Measurements from ENCODE around the gene UBE2E2.

UBE2E2 gene

GRCh38 chr3:23537101-23537551 lies 334.0 kb downstream of the UBE2E2 start:
- DNase-seq (ENCODE audit: low read depth), result no peak

DNA sequence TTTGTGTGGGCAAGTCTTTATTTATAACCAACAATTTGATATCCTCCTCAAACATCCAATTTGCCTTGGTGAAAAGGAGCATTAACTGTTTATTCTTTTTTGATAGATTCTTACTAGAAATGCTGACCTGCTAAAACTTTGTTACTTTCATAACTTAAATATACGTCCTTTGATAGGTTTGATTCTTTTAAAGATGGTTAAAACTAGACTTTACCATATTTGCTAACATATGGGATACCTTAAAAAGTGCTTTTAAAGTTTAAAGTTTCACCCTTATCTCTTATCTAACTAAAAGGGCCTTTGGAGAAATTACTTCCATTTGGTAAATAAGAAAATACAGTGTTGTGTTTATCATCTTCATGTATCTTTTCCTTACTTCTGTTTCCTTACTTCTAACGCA lies 336.1 kb downstream of the UBE2E2 start:
- DNase-seq (ENCODE audit: low read depth), result no peak

DNA sequence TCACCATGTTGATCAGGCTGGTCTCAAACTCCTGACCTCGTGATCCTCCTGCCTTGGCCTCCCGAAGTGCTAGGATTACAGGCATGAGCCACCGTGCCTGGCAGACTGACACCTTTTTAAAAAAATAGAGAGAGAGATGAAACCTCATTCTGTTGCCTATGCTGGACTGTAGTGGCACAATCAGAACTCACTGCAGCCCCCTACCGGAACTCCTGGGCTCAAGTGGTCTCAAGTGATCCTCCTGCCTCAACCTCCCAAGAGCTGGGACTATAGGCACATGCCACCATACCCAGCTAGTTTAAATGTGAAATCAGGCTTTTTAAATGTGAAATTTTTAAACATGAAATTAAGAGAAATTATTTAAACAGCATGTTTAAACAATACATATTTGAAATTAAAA lies 337.5 kb downstream of the UBE2E2 start:
- no peak for DNase-seq (ENCODE audit: low read depth)

- DNase-seq (ENCODE audit: low read depth), result no peak
Measured at GRCh38 chr3:23542079-23542478, 339.0 kb downstream of the UBE2E2 start.

DNA sequence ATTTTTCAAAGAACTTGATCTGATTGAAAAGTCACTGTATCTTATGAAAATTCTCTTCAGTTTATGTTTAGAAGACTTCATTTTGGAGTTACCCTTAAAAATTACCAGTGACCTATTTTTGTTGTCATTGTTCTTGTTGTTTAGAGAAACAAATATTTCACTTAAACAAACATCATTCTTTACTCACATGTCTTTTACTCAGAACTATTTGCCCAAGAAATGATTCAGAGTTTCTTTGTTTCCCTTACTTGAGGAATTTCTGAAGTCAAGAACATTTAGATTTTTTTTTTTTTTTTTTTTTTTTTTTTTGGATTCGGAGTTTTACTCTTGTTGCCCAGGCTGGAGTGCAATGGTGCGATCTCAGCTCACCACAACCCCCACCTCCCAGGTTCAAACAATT lies 343.1 kb downstream of the UBE2E2 start:
- DNase-seq (ENCODE audit: low read depth), result no peak

DNA sequence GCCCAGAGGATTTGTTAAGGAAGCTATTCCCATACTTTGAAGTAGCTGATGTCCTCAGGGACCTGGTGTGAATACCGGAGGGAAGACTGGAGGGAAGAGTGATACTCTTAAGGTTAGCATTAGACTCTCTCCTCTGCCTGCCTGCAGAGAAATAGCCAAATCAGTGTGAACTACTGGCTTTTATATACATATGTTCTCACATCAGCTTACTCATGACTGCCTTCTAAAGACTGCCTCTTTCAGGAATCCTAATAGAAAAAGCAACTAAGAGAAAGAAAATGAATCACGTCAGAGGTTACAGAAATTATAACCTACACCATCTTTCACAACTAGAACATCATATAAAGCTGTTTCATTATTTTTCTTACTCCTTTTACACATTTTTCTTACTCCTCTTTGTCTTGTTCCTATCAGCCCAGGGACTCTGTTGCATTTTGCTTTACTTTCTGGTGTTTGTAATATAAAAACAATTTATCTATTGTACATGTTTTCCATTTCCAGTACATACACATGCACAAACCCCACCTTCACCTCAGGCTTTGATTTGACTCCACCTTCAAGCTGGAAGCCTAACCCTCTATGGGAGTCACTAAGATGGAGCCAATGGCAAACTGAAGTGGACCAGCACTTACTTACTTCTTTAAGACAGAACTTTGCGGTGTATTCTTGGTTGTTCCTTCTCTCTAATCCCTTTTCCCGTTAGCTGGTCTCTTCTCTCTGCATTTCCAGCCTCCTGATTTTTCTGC lies 345.0 kb downstream of the UBE2E2 start:
- DNase-seq (ENCODE audit: low read depth), result no peak

DNA sequence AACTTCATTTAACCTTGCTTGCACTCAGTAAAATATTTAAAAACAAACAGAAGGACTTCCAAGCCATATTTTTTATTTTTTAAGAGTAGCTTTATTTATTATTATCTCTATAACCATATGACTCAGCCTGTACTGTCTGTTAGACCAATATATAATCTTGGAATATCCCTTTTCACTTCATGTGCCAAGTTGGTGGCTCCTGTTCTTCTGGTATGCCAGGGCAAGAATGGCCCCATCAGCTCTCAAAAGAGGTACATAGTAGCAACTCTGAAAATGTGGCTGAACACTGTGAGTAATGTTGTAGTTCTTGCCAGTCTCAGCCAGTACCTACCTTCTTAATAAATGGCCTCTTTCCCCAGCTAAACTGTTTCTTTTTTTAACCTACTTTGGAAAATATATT lies 345.6 kb downstream of the UBE2E2 start:
- no peak for DNase-seq (ENCODE audit: low read depth)

DNA sequence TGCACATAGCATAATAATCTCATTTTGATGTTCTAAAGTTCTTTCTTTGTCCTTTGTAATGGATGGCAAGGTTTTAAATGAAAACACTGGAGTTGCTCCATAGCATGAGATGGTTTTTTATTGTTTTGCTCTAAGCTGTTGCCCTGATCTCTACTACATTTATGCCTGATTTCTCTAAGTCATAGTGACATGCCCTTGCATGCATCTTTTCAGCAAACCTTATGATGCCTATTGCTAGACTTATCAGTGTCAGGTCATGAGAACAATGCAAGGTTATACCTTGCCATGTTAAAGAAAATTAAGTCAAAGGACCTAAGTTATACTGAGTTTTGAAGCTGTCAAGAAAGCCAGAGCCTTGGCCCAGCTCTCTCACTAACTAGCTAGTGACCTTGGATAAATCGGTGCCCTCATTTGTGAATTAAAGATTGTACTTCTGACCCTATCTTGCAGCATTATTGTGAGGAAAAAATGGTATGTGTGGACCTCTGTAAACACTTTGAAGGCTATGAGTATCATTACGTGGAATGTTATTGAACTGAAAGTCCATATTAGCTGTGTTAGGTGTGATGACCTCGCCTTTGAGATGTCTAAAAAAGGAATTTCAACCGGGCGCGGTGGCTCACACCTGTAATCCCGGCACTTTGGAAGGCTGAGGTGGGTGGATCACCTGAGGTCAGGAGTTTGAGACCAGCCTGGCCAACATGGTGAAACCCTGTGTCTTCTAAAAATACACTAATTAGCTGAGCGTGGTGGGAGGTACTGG lies 346.2 kb downstream of the UBE2E2 start:
- DNase-seq (ENCODE audit: low read depth), result no peak

- DNase-seq (ENCODE audit: low read depth), result no peak
Measured at GRCh38 chr3:23550402-23550801, 347.3 kb downstream of the UBE2E2 start.

DNA sequence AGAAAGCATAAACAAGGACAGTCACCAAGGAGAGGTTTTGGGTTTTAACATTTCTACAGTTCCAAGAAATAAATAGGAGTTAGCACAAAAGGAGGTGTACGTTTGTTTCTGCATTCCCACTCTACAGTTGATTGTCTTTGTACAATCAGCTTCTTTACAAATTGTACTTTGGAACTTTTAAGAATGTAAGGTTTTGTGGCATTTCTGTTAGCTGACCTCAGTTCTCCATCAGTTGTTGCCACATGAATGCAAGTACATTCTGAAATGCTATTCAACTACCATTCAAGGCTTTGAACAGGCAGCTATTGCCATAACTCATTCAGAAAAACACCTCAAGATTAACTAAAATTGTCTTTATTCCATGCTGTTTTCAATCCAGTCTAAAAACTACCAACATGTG lies 349.4 kb downstream of the UBE2E2 start:
- DNase-seq (ENCODE audit: low read depth), result no peak

DNA sequence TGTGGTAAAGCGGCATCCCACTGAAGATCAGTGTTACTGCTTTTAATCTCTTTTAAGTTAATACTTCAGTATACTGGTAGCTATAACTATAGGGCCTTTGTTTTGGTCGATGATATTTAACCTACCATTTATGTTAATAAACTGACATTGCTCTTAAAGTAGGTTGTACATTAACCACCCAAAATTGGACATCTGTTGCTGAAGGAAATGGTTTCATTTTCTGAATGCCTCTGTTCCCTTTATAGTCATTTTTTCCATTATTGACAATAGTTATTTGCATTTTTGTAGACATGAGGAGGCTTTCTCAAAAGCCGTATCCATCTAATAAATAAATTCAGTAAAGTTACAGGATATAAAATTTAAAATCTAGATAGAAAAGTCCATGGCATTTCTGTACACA lies 350.2 kb downstream of the UBE2E2 start:
- DNase-seq (ENCODE audit: low read depth), result no peak

GRCh38 chr3:23565041-23565775 lies 362.1 kb downstream of the UBE2E2 start:
- DNase-seq (ENCODE audit: low read depth), result no peak

DNA sequence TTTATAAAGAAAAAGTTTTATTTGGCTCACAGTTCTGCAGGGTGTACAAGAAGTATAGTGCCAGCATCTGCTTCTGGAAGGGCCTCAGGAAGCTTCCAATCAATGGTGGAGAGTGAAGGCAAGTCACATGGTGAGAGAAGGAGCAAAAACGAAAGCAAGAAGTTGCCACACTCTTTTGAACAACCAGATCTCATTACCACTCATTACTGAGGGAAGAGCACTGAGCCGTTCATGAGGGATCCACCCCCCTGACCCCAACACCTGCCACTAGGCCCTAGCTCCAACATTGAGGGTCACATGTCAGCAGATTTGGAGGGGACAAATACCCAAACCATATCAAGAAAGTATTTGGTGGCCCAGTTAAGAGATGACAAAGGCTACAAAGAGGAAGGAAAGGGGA lies 363.4 kb downstream of the UBE2E2 start:
- DNase-seq (ENCODE audit: low read depth), result no peak

GRCh38 chr3:23567917-23568316 lies 364.8 kb downstream of the UBE2E2 start:
- DNase-seq (ENCODE audit: low read depth), result no peak

- no peak for DNase-seq (ENCODE audit: low read depth)
Measured at GRCh38 chr3:23573827-23574226, 370.7 kb downstream of the UBE2E2 start.

DNA sequence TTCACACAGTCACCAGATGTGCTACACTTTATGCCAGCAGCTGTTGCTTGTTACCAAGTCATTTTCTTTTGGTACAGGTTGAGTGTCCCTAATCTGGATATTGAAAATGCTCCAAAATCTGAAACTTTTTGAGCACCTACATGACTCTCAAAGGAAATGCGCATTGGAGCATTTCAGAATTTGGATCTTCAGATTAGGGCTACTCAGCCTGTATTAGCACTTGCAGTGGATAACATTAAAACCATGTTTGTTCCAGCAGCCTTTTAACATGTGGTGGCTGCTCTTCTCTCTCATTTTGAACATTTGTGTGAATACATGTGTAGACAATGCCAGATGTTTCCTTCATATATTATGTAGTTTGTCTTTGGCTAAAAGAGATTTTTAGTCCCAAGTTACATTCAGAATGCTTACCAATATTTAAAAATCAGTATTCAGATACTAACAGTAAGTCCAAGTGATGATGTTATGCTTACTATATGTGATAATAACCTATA lies 371.7 kb downstream of the UBE2E2 start:
- no peak for DNase-seq (ENCODE audit: low read depth)

DNA sequence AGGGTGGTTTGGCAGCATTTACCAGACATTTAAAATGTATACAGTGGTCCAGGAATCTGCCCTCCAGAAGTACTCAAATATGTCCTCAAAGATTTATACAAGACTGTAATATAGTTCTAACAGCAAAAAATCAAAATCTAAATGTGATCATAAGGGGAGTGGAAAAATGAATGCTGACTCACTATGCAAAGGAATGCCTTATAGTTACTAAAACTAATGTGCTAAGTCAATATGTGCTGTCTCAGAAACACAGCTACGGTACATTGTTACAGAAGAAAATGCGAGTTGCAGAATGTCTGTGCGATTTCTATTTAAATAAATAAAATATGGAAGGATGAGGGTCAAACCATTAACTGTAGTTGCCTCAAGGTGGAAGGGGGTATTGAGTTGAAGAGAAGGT lies 372.6 kb downstream of the UBE2E2 start:
- DNase-seq (ENCODE audit: low read depth), result no peak

DNA sequence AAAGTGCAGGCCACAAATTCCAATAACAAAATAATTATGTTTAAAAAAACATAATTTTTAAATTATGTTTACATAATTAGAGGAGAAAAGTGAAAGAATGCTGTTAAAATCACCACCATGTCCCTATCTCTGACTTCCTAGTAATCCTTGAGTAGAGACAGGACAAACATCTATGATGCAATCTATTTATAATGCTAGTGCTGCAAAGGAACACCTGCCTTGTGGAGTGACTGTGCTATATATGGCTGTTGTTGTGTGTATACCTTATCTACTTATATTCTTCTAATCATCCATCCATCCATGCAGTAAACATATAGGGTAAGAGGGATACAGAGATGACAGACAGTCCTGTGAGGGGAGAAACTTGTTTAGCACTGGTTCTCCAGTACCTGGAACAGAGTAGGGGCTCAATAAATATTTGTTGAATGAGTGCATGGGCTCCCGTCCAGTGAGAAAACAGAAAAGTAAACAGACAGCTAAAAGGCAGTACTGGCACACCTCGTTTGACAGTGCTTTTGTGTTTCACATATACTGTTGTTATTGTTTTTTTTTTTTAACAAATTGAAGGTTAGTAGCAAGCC lies 373.3 kb downstream of the UBE2E2 start:
- no peak for DNase-seq (ENCODE audit: low read depth)

- DNase-seq (ENCODE audit: low read depth), result no peak
Measured at GRCh38 chr3:23580096-23580713, 377.1 kb downstream of the UBE2E2 start.

- no peak for DNase-seq (ENCODE audit: low read depth)
Measured at GRCh38 chr3:23583980-23584740, 381.0 kb downstream of the UBE2E2 start.

DNA sequence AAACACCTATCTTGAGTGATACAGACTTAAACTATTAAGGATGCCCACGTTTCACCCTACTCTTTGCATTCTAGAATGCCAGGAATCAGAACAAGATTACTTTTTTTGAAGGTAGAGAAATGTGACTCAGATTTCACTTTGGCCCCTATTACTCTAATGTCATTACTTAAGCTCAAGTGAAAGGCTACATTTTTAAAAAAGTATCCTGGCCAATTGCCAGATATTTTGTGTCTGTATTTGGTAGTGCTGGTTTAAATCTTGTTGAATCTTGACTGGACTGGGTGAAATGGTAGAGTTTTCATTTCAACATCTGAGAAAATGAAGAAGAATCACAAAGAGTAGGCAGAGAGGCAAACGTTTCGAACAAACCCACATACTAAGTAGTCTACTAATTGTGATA lies 384.4 kb downstream of the UBE2E2 start:
- DNase-seq (ENCODE audit: low read depth), result no peak
